ENCODE data around the gene PFDN2.

The PFDN2 gene, protein sequence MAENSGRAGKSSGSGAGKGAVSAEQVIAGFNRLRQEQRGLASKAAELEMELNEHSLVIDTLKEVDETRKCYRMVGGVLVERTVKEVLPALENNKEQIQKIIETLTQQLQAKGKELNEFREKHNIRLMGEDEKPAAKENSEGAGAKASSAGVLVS

DNA sequence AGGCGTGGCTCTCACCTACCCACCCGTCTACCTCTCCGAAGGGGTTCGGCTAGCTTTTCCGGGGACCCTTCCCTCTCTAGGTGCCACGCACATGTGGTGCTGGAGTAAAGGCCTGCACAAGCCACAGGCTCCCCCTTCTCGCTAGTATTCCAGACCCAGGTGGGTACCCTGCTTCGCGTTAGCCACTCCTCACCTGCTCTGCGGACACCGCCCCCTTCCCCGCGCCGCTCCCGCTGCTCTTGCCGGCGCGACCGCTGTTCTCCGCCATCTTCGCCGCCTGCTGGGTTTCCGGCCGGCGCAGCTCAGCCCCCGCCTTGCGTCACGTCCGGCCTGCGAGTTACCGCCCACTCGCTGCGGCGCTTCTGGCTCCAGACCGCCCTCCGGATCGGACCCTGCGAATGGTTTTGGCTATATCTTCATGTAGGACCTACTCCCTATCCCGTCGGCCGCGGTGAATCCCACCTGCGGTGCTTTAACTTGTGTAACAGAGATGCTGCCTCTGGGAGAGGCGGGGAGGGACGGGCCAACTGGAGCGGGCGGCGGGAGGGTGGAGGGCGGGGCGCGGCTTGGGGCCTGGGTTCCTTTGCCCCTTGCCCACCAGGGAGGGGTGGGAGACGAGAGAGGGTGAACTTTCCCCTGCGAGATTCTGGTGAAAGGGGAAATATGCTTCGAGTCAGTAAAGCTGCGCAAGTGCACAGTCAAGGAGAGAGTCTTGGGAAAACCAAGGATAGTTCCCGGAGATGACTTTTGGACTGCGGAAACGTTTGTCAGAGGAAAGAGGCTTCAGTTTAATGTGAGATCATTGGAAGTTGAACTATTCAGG lies at the start of gene PFDN2, which contains the start of gene NIT1:
Gene PFDN2 (minus strand): TSS at position 279 of the 823 bp plus-strand sequence. CDS start 11 bp downstream, at position 268.
Gene NIT1 (plus strand): TSS at position 347 of the 823 bp plus-strand sequence. CDS start 72 bp downstream, at position 419.
- peak; percentile 60 to 72 for DNase-seq (ENCODE audit: low read depth in 2 of 2)

DNA sequence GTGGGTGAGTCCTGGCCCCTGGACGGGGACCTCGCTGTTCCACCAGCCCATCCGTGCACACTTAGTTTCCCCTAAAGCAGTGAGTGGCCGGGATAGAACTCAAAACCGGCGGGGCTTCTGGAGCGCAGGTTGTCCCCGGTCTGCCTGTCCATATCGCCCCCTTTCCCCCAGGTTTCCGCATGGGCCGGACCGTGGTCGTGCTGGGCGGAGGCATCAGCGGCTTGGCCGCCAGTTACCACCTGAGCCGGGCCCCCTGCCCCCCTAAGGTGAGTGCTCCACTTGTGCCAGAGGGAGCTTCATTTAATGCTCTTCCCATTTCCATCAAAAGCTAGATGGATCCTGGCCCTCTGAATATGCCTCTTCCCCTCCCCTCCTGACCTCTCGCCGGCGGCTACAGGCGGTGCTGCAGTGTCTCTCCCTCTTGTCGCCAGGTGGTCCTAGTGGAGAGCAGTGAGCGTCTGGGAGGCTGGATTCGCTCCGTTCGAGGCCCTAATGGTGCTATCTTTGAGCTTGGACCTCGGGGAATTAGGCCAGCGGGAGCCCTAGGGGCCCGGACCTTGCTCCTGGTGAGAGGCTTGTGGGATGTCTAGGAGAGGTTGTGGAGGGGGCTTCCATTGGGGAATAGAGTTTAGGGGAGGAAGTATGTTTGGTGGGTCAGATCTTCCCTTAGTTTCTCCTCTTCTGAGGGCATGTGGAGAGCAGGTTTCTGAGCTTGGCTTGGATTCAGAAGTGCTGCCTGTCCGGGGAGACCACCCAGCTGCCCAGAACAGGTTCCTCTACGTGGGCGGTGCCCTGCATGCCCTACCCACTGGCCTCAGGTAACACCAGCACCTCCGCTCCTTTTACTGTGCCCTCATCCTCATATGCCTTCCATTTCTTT lies 49.1 kb upstream of the PFDN2 start:
- DNase-seq (ENCODE audit: low read depth in 2 of 2): no peak

DNA sequence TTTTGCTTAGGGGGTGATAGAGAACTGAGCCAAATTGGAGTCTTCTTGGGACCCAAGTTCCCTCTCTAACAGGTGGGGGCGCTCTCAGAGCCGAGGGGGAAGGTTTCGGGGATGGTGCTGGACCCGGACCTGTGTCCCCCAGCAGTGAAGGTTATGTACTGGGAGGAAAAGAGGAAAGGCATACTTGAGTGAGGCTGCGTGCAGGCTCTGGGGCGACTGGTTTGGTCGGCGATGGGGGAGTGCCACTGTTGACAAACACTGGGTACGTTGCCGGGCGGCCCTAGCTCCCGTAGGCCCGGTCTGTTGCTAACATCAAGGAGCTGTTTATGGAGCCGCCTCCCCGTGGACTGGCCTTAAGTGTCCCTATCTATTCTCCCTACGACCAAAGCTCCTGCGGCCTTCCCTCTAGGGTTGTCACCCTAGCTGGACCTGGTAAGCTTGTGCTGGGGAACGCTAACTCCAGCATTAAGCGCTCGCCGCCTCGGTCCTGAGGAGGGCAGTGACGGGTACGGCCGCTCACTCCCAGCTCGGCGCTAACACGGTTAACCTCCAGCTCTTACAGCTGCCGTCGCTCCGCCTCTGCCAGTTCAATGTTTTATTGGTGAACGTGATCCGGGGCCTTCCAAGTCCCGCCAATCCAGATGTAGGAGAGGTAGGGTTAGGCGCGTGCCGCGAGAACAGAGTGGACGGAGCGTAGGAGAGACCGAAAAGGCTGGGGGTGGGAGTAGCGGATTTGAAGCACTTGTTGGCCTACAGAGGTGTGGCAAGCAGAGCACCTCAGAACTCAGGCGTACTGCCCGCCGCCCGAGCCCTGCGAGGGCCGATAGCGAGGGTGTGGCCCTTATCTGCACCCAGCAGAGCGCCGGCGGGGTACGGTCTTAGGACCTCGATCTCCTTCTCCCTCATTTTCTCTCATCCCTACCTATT lies 48.2 kb upstream of the PFDN2 start, which contains the start of gene PPOX:
Gene PPOX (plus strand): TSS at position 685 of the 927 bp plus-strand sequence. CDS start 422 bp downstream, outside the sequence.
- peak; percentile 80 to 82 for DNase-seq (ENCODE audit: low read depth in 2 of 2)

DNA sequence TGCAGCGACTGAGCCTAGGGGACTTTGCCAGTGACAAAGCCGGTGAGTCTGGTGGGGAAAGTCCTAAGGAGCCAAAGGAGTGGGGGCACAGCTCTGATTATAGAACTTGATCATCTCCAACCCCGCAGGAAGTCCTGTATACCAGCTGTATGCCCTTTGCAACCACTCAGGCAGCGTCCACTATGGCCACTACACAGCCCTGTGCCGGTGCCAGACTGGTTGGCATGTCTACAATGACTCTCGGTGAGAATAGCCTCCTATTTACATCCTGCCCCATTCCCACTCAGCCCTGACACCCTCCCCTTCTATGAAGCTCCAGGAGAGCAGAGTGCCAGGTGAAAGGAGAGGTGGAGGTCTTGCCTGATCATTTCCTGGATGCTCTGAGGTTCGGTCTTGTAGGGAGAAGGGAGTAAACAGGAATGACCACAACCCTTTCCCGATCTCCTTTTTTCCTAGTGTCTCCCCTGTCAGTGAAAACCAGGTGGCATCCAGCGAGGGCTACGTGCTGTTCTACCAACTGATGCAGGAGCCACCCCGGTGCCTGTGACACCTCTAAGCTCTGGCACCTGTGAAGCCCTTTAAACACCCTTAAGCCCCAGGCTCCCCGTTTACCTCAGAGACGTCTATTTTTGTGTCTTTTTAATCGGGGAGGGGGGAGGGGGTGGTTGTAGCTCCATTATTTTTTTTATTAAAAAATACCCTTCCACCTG lies 47.2 kb upstream of the PFDN2 start:
- DNase-seq (ENCODE audit: low read depth in 2 of 2): no peak

DNA sequence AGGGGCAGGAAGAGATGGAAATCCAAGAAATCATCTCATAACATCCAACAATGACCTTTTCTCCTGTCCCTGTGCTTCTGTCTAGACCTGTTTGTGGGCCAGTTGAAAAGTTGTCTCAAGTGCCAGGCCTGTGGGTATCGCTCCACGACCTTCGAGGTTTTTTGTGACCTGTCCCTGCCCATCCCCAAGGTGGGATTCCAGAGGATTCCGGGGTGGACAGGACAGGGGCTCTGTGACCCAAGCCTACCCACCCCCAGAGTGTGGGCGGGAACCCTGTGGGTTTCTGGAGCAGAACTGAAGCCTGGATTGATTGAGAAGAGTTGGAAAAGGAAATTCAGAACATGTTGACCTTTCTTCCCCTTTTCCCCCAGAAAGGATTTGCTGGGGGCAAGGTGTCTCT lies 46.0 kb upstream of the PFDN2 start:
- DNase-seq (ENCODE audit: low read depth in 2 of 2): no peak

DNA sequence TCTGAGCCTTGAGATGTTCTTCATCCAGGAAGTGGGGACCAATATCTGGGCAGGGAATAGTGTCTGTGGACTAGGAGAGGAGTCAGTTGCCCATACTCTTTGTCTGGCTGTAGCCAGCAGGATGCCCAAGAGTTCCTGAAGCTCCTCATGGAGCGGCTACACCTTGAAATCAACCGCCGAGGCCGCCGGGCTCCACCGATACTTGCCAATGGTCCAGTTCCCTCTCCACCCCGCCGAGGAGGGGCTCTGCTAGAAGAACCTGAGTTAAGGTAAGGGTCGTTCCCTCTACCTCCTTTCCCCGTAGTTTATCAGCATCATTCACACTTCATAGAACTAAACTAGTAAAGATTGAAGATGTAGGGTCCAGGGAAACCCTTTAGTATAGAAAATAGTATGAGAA lies 45.0 kb upstream of the PFDN2 start:
- no peak for DNase-seq (ENCODE audit: low read depth in 2 of 2)

DNA sequence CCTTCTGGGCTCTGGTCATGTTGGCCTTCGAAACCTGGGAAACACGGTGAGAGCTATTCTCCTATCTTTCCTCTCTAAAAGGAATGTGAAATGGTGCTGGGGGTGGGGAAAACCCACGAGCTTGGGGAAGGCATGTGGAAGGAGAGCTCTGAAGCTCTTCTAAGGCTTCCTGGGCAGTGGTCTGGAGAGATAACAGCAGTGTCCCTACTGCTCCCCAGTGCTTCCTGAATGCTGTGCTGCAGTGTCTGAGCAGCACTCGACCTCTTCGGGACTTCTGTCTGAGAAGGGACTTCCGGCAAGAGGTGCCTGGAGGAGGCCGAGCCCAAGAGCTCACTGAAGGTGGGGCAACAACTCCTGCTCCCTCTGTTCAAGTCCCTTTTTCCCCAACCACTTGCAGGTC lies 44.2 kb upstream of the PFDN2 start:
- no peak for DNase-seq (ENCODE audit: low read depth in 2 of 2)

DNA sequence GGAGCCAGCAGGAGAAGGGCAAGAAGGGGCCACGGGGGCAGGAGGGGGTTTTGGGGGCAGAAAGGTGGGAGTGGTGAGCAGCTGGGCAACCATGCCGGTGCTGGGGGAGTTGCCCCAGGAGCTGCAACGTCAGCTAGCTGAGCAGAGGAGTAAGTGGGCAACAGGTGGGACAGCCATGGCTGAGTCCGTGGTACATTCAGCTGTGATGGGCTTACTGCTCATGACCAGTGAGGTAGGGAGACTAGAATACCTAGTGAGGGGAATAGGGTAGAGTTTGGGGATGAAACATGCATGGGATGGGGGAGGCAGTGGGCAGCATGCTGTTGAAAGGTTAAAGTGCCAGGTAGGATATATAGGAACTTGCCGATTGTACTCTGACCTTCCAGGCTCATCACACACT lies 43.8 kb upstream of the PFDN2 start:
- no peak for DNase-seq (ENCODE audit: low read depth in 2 of 2)

DNA sequence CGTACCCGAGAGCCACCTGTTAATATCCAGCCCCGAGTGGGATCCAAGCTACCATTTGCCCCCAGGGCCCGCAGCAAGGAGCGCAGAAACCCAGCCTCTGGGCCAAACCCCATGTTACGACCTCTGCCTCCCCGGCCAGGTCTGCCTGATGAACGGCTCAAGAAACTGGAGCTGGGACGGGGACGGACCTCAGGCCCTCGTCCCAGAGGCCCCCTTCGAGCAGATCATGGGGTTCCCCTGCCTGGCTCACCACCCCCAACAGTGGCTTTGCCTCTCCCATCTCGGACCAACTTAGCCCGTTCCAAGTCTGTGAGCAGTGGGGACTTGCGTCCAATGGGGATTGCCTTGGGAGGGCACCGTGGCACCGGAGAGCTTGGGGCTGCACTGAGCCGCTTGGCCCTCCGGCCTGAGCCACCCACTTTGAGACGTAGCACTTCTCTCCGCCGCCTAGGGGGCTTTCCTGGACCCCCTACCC lies 42.9 kb upstream of the PFDN2 start:
- DNase-seq (ENCODE audit: low read depth in 2 of 2): no peak

DNA sequence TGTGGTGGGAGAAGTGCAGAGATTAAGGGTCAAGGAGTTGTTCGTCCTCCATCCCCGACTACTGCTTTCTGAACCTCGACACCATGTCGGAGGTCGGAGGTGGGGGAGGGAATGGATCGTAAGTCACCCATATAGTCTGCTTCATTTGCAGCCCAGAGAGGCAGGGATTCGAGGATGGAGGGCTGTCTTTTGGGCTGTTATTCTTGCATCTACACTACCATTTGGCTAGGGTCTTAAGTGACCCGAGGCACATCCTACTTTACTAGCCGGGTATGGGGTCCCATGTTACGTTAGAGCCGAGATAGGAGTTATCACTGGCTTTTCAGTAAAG lies 42.0 kb upstream of the PFDN2 start:
- no peak for DNase-seq (ENCODE audit: low read depth in 2 of 2)

DNA sequence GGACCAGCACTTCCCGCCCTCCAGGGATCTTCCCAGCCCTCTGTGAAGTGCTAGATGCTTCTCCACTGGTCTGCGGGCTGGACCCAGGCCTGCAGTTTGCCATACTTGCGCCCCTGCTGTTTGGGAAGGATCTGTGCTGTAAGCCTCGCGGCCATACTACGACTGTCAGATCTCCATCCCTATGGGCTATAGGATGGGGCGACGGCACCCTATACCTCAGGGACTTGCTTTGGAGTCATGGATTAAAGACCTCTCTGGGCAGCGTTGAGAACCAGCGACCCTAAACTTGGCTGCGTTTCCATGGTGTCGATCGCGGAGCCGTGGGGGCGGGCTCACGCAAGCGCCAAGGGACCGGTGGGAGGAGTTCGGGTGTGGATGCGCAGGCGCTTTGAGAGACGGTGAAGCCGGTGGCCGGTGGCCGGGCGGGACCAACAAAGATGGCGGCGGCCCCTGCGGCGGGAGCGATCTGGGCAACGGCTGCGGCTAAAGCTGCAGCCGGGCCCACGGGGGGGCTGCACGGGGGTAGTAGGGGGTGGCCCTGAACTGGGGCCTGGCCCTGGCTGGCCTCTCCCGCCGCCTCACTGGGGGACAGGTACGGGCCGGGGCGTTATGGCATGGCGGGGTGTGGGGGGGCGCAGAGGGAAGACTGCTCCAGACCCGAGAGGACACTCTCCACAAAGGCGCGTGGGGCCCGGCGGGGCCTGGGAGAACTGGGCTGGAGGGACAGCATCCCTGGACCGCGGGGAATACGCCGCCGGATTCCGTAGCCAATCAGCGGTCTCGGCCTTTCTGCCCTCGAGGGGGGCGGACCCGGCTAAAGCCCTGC lies 41.5 kb upstream of the PFDN2 start, which contains the start of gene USP21:
Gene USP21 (plus strand): TSS at position 414 of the 826 bp plus-strand sequence. CDS start 1,141 bp downstream, outside the sequence.
- peak; percentile 87 for DNase-seq (ENCODE audit: low read depth in 2 of 2)

DNA sequence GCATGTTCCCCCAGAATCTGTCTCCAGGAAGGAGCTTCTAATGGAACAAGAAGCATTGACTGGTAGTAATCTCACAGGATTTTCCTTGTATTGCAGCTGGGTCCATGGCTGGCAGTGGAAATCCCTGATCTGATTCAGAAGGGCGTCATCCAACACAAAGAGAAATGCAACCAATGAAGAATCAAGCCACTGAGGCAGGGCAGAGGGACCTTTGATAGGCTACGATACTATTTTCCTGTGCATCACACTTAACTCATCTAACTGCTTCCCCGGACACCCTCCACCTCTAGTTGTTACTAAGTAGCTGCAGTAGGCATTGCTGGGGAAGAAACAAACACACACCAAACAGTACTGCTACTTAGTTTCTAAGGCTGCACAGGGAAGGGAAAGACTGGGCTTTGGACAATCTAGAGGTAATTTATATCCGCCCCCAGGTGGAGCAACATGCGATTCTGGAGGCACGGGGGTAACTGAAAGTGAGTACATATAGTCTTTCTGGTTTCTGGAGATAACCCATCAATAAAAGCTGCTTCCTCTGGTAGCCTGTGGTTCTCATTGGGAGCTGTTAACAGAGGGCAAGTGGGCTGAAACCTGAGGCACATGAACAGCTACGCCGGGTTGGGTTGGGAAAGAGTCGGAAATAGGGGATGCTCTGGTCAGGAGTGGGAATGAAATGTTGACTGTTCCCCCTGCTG lies 40.6 kb upstream of the PFDN2 start:
- no peak for DNase-seq (ENCODE audit: low read depth in 2 of 2)

DNA sequence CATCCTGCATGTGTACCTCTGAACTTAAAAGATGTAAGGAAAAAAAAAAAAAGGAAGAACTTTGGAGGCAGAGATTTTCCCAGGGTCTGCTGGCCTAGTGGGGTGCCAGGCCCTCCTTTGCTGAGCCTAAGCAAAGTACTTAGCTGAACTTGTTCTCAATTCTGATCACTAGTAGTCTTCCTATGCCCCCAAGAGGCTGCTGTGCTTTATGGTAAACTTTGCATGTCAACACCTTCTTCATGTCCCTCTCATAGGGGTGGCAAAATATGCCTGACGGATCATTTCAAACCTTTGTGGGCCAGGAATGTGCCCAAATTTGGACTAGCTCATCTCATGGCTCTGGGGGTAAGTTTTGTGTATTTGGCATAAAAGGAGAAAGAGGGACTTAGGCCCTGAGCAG lies 40.0 kb upstream of the PFDN2 start:
- DNase-seq (ENCODE audit: low read depth in 2 of 2): no peak

DNA sequence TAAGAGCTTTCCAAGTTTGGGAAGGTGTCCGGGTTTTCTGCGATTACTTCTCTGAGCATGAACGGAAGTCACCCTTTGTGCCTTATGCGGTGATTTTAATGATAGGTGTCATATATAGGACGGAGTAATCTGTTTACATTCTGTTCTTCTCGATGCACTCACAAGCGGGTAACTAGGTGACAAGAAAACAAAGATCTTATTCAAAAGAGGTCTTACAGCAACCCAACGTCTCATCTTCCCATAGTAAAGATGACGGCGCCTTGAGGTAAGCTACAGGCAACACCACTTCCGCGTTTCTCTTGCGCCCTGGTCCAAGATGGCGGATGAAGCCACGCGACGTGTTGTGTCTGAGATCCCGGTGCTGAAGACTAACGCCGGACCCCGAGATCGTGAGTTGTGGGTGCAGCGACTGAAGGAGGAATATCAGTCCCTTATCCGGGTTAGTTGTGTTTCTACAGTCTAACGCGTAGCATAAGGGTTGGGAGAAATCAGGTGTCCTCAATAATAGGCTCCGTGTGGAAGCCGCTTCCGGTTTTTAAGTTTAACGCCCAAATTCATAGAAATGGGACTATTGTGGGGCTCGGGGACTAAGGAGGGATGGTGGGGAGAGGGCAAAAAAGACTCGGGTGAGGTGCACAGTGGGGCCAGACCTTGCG lies 36.0 kb upstream of the PFDN2 start, which contains the start of gene UFC1:
Gene UFC1 (plus strand): TSS at position 297 of the 656 bp plus-strand sequence. CDS start 20 bp downstream, at position 317.
- peak; percentile 62 to 66 for DNase-seq (ENCODE audit: low read depth in 2 of 2)

DNA sequence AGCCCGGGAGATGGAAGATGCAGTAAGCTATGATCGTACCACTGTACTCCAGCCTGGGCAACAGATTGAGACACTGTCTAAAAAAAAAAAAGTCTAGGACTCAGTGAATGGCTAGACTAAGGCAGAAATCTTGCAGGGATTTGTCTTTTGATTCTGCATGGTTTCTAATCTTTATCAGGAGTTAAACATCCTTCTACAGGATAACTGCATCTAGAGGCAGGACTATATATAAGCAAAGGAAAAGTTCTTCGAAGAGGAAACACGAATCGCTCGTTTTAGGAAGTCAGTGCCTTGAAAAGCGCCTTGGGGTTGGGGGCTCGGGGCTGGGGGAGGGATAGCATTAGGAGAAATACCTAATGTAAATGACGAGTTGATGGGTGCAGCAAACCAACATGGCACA lies 35.3 kb upstream of the PFDN2 start:
- DNase-seq (ENCODE audit: low read depth in 2 of 2): no peak

DNA sequence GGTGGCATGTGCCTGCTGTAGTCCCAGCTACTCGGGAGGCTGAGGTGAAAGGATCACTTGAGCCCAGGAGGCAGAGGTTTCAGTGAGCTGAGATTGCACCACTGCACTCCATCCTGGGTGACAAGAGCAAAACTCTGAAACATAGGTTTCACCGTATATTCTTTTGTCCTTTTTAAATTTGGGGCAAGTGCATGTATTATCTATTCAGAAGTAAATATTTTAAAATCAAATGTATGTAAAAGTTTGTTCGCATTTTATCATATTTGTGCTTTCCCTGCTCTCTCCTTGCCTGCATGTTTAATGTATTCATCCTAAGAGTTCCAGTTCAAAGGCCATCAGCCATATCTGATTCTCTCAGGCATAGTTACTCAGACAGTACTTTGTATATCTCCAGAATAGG lies 28.0 kb upstream of the PFDN2 start:
- DNase-seq (ENCODE audit: low read depth in 2 of 2): no peak

DNA sequence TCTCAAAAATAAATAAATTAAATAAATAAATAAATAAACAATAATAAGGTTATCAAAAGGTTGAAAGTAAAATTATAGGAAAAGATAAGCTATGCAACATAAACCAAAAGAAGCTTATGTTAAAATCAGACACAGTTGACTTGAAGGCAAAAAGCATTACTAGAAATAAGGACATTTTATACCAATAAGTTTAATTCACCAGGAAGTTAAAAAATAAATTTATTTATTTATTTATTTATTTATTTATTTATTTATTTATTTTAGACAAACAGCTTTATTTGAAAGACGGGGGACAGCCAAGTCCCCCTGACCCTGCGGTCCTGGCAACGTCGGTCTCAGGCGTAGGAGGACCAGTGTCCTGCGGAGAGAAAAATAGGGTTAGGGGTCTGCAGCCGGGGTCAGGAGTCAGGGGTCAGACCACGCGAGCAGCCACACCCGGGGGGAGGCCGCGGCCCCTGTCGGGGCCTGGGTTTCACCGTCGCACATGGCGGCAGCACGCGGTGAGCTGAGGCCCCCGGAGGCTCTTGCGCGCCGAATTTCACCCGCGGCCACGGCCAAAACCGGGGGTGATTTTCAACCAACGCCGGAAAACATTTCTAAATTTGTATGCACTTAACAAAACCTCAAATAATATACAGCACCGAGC lies 23.0 kb upstream of the PFDN2 start:
- no peak for DNase-seq (ENCODE audit: low read depth in 2 of 2)

DNA sequence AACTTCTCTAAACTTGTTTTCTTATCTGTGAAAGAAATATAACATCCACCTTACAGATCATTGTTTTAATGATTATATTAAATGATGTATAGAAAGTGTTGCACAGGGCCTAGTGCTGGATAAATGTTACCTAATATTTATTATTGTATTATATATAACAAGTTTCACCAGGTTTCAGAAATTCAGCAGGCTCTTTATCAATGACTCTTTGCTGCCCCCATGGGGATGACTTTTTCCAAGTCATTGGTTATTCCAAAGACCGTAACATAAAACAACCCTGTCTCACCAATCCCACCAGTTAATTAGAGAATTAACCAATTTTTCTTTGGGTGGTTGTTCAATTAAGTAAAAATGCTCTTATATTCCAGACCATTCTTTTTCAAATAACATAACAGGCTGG lies 21.9 kb upstream of the PFDN2 start:
- DNase-seq (ENCODE audit: low read depth in 2 of 2): no peak

All from activated CD8-positive, alpha-beta memory T cell treated with anti-CD3 and anti-CD28 coated beads for 4 hours (primary cell).